ENCODE data around the gene EIF4E2. TPM values are rescaled to one million over a fixed set of nuclear protein-coding genes. Genes with fewer than 3 reads are reported as not detected.
A peak's percentile ranks its signal among the peaks of the same experiment; 100 is the strongest.

The EIF4E2 gene
- total RNA-seq, 2 experiments from 2014 or later = 68.1 to 76.4 TPM

DNA sequence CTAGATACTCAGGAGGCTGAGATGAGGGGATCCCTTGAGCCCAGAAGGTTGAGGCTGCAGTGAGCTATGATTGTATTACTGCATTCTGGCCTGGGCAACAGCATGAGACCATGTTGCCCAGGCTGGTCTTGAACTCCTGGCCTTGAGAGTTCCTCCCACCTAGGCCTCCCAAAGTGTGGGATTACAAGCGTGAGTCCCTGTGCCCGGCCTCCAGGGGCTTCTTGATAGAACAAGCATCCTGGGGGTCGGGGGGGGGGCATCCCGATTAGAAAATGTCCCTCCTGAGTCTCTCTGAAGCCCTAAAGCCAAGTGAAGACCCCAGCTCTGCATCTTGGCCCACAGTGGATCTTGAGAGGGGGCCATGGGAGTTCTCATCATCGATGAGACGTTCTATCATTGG is 60.6 kb downstream of the EIF4E2 start:
- Mint-ChIP-seq H3K4me1 (peaks cover 3% of the 10 kb centered on the region), H3K9me3 (no peaks in the 10 kb centered on the region), H3K27me3 (peaks cover 1% of the 10 kb centered on the region), H3K4me3 (no peak overlapping the region), H3K36me3 (ENCODE audit: low read depth) (no peaks in the 10 kb centered on the region), H3K27ac (no peak overlapping the region)
- ChIA-PET POLR2A (no interaction called here), CTCF (interaction anchor here (0.6 to 1.0 kb wide), 2 partner anchors 9 to 136 kb away, joined by 3 to 6 read pairs; no protein-coding TSS in a partner anchor)
- DNase-seq = no peak

DNA sequence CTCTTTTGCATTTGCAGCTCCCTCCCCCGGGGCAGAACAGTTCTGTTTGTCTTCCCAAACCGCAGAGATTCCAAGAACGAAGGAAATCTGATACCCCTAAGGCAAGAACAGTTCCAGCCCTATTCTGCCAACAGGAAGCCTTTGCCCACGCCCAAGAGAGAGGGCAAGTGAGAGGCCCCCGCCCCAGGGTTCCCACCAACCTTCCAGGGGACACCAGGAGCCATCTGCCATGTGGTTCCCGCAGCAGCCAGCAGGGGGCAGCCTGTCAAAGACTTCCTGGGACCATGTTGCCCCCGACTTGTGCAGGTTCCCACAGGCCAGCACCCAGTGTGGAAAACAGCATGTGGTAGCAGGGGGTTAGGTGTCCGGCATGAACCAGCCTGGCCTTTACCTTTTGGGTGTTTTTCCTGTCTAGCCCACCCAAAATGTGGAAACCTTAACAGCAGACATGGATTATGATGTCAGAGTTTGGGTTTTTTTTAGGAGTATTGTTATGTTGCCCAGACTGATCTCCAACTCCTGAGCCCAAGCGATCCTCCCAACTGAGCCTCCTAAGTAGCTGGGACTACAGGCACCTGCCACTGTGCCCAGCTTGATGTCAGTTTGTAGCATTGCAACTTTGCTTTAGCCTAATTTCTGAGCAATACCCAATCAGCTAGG is 61.2 kb downstream of the EIF4E2 start:
- POLR2A ChIA-PET = no interaction called here

GRCh38 chr2:232613538-232614134 is 63.1 kb downstream of the EIF4E2 start:
- Mint-ChIP-seq H3K9me3 (no peaks in the 10 kb centered on the region), H3K36me3 (ENCODE audit: low read depth) (no peaks in the 10 kb centered on the region), H3K4me1 (no peaks in the 10 kb centered on the region), H3K4me3 (no peak overlapping the region), H3K27ac (no peak overlapping the region), H3K27me3 (peaks cover 1% of the 10 kb centered on the region)
- no peak for DNase-seq
- POLR2A ChIA-PET = no interaction called here
- CTCF ChIA-PET = interaction anchor here (1.5 kb wide), 1 partner anchor 14 kb away, joined by 3 read pairs; no protein-coding TSS in a partner anchor

More for the DNA sequence above, 61.2 kb downstream of the EIF4E2 start:
- Mint-ChIP-seq H3K27ac (no peak overlapping the region), H3K27me3 (peaks cover 1% of the 10 kb centered on the region), H3K4me3 (no peak overlapping the region), H3K9me3 (no peaks in the 10 kb centered on the region), H3K36me3 (ENCODE audit: low read depth) (no peaks in the 10 kb centered on the region), H3K4me1 (no peaks in the 10 kb centered on the region)
- CTCF ChIA-PET = interaction anchor here (0.6 to 1.5 kb wide), 3 partner anchors 8 to 135 kb away, joined by 3 to 6 read pairs (median 3); no protein-coding TSS in a partner anchor
- DNase-seq = peak; percentile 63

- Mint-ChIP-seq H3K36me3 (ENCODE audit: low read depth) (no peaks in the 10 kb centered on the region), H3K27ac (no peak overlapping the region), H3K27me3 (peaks cover 1% of the 10 kb centered on the region), H3K9me3 (no peaks in the 10 kb centered on the region), H3K4me1 (no peaks in the 10 kb centered on the region), H3K4me3 (no peak overlapping the region)
- ChIA-PET POLR2A (no interaction called here), CTCF (no interaction called here)
- no peak for DNase-seq
Observed at GRCh38 chr2:232615339-232615738, 64.8 kb downstream of the EIF4E2 start.

Other genes starting within 250 kb of the EIF4E2 start
- gene ALPP, start 171.9 kb upstream of the EIF4E2 start, total RNA-seq = not detected
- gene ALPG, start 143.8 kb upstream of the EIF4E2 start, total RNA-seq = not detected
- not detected for gene ALPI, start 94.5 kb upstream of the EIF4E2 start, total RNA-seq
- gene ECEL1, start 62.9 kb upstream of the EIF4E2 start, total RNA-seq = not detected
- gene PRSS56, start 30.3 kb upstream of the EIF4E2 start, total RNA-seq = not detected
- gene CHRND, start 24.5 kb upstream of the EIF4E2 start, total RNA-seq = not detected
- not detected for gene CHRNG, start 11.0 kb upstream of the EIF4E2 start, total RNA-seq
- 10 to 100 TPM in 1 of 2 experiments, 1 to 10 TPM in 1; 8.7 to 10.4 TPM for gene TIGD1, start 132 bp upstream of the EIF4E2 start, total RNA-seq
- gene EFHD1, start 82.9 kb downstream of the EIF4E2 start, total RNA-seq = under 1 TPM; 0.32 to 0.50 TPM
- gene GIGYF2, start 146.6 kb downstream of the EIF4E2 start, total RNA-seq = 10 to 100 TPM; 54.3 to 58.7 TPM
- gene KCNJ13, start 225.9 kb downstream of the EIF4E2 start, total RNA-seq = not detected

All from activated CD4-positive, alpha-beta T cell treated with anti-CD3 and anti-CD28 coated beads, Interleukin-2, amount 10 ng/mL, durations not matched to agents 7 days and 5 days (primary cell).